C4-2B (cell line): ENCODE measurements around the gene GOLGB1.

ENCODE experiments used
- CTCF ChIP-seq: fragments of 450-650 bp; conservative IDR thresholded peaks from 2 replicates; pipeline ENCODE4 v1.5.1; 2017; ENCODE audit warnings: mild to moderate bottlenecking
- ZFX ChIP-seq: fragments of 450-650 bp; IDR thresholded peaks from 2 replicates; pipeline ENCODE4 v1.6.1; 2017

GRCh38 chr3:121662742-121663141 lies 86.8 kb downstream of the GOLGB1 start:
- TF ChIP-seq CTCF (no peak), ZFX (no peak)
